ENCODE results near the gene CCND2. TPM values are rescaled to one million over a fixed set of nuclear protein-coding genes. Genes with fewer than 3 reads are reported as not detected.

The CCND2 gene
- total and polyA plus RNA-seq, 2 donors, result 25.3 to 203 TPM

Other genes with a start within 250 kb of the CCND2 start
- 3.6 TPM for gene TIGAR, start 47.5 kb downstream of the CCND2 start, total RNA-seq
- 5.8 TPM for gene TIGAR, start 47.5 kb downstream of the CCND2 start, polyA plus RNA-seq
- gene FGF23, start 106.0 kb downstream of the CCND2 start, total RNA-seq, result not detected
- not detected for gene FGF23, start 106.0 kb downstream of the CCND2 start, polyA plus RNA-seq
- 0.74 TPM for gene FGF6, start 172.1 kb downstream of the CCND2 start, total RNA-seq
- 0.16 TPM for gene FGF6, start 172.1 kb downstream of the CCND2 start, polyA plus RNA-seq

All from urinary bladder (tissue), 2 donors.